ENCODE results near the gene RCL1.

Gene RCL1

DNA sequence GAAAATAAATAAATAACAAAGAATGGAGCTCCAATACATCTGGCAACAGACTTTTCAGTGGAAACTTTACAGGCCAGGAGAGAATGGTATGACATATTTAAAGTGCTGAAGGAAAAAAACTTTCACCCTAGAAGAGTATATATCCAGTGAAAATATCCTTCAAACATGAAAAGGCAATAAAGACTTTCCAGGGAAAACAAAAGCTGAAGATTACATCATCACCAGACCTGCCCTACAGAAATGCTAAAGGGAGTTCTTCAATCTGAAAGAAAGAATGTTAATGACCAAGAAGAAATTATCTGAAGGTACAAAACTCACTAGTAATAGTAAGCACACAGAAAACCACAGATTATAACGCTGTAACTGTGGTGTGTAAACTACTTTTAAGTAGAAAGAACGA is 8.3 kb upstream of the RCL1 start:
- no peak for DNase-seq (ENCODE audit: low spot score)
- in situ Hi-C loops (cut with MboI; ENCODE audit: low pct_unique_long_range_greater_than_20kb, low sequenced_read_pairs, unreplicated experiment) = no loop called here
- TF ChIP-seq, protein P1, sequence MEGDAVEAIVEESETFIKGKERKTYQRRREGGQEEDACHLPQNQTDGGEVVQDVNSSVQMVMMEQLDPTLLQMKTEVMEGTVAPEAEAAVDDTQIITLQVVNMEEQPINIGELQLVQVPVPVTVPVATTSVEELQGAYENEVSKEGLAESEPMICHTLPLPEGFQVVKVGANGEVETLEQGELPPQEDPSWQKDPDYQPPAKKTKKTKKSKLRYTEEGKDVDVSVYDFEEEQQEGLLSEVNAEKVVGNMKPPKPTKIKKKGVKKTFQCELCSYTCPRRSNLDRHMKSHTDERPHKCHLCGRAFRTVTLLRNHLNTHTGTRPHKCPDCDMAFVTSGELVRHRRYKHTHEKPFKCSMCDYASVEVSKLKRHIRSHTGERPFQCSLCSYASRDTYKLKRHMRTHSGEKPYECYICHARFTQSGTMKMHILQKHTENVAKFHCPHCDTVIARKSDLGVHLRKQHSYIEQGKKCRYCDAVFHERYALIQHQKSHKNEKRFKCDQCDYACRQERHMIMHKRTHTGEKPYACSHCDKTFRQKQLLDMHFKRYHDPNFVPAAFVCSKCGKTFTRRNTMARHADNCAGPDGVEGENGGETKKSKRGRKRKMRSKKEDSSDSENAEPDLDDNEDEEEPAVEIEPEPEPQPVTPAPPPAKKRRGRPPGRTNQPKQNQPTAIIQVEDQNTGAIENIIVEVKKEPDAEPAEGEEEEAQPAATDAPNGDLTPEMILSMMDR (IDR thresholded peaks at IDR 0.05; ENCODE audit: extremely low read depth, insufficient read depth, missing control alignments) = no peak

- TF ChIP-seq, protein P1 (IDR thresholded peaks at IDR 0.05; ENCODE audit: extremely low read depth, insufficient read depth, missing control alignments) = no peak
- in situ Hi-C loops (cut with MboI; ENCODE audit: low pct_unique_long_range_greater_than_20kb, low sequenced_read_pairs, unreplicated experiment) = no loop called here
- no peak for DNase-seq (ENCODE audit: low spot score)
Observed at GRCh38 chr9:4786599-4786998, 6.1 kb upstream of the RCL1 start.

GRCh38 chr9:4787876-4788275 is 4.9 kb upstream of the RCL1 start:
- in situ Hi-C loops (cut with MboI; ENCODE audit: low pct_unique_long_range_greater_than_20kb, low sequenced_read_pairs, unreplicated experiment) = no loop called here
- no peak for DNase-seq (ENCODE audit: low spot score)
- TF ChIP-seq, protein P1 (IDR thresholded peaks at IDR 0.05; ENCODE audit: extremely low read depth, insufficient read depth, missing control alignments) = no peak

GRCh38 chr9:4788703-4789102 is 4.0 kb upstream of the RCL1 start:
- TF ChIP-seq, protein P1 (IDR thresholded peaks at IDR 0.05; ENCODE audit: extremely low read depth, insufficient read depth, missing control alignments) = no peak
- in situ Hi-C loops (cut with MboI; ENCODE audit: low pct_unique_long_range_greater_than_20kb, low sequenced_read_pairs, unreplicated experiment) = no loop called here
- DNase-seq (ENCODE audit: low spot score) = no peak

- TF ChIP-seq, protein P1 (IDR thresholded peaks at IDR 0.05; ENCODE audit: extremely low read depth, insufficient read depth, missing control alignments) = no peak
- DNase-seq (ENCODE audit: low spot score) = no peak
- in situ Hi-C loops (cut with MboI; ENCODE audit: low pct_unique_long_range_greater_than_20kb, low sequenced_read_pairs, unreplicated experiment) = no loop called here
Observed at GRCh38 chr9:4792054-4792571, 631 bp upstream of the RCL1 start.

DNA sequence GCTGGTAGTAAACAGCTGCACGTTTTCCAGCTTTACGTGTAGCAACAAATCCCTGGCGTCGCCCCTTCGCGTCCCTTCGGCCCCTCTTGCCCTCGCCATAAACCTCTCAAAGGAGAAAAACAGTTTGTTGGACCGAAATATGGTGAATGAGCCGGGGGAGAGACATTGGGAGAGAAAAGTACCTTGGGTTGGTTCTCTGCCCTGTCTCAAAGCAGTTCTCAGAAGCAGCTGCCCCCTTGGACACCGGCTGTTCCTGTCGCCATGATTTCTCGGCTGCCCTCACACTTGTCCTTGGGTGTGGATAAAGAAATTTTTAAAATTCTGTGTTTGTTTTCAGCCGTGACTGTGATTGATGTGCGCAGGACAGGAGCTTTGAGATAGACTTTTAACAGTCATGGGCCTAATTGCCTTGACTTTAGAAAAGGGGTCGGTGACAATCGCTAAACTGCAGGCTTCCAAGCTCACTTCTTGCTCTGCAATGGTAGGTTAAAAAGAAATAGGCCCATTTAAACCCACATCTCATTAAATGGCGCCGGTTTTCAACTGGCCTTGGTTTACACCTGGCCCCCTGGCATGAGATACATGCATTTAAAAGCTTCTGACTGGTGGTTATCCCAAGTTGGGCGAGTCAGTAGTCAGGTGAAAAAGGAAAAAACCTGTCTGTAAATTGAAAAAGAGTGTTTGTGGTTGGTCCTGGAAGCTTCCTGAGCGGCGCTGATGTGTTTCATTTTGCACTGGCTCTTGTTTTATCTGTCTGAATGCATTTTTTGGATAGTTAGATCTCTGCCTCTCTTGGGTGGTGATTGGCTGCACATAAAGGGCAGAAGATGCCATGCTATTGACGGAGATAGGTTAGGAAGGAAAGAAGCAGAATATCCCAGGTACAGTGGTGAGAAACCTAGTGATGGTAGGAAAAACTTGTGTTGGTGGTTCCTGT is 983 bp downstream of the RCL1 start:
- TF ChIP-seq, protein P1 (IDR thresholded peaks at IDR 0.05; ENCODE audit: extremely low read depth, insufficient read depth, missing control alignments) = no peak
- no peak for DNase-seq (ENCODE audit: low spot score)
- in situ Hi-C loops (cut with MboI; ENCODE audit: low pct_unique_long_range_greater_than_20kb, low sequenced_read_pairs, unreplicated experiment) = no loop called here
